B cell (primary cell): ENCODE data around the gene PCK2.

ENCODE experiments used
- EZH2 ChIP-seq: IDR thresholded peaks from 2 replicates; pipeline ENCODE4 v1.6.1; 2012; ENCODE audit warnings: borderline replicate concordance, low read depth, mild to moderate bottlenecking, moderate library complexity, low read length; ENCODE audit not compliant: insufficient read depth, poor library complexity, severe bottlenecking
- TF ChIP-seq, protein P1 (sequence below): fragments of 200-600 bp; IDR thresholded peaks from one replicate; pipeline ENCODE4 v1.8.0; 2022; ENCODE audit warnings: antibody characterized with exemption, mild to moderate bottlenecking

DNA sequence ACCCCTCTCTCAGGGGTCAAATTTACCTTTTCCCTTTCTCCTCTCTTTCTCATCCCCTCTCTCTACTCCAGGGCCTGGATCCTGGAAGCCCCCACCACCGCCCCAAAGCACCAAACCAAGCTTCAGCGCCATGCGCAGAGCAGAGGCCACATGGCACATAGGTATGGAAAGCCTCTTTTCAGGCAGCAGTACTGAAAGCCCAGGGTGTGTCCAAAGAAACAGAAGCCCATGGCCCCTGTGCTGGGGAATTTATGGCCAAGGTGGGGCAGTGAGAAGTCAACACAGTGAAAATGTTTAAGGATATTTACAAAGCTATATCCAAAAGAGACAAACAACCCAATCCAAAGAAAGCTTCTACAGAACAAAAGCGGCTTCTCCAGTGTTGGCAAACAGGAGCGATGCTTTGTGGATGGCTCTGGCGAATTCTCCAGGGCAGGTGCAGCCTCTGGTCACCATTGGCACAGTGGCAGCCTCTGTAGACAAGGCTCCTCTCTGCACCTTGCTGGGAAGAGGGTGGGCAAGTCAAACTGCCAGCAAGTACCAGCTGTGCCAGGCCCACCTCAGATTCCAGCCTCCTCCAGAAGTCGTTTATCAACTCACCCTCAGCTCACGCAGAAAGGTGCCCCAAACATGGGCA, 27.5 kb upstream of the PCK2 start:
- TF ChIP-seq, protein P1, sequence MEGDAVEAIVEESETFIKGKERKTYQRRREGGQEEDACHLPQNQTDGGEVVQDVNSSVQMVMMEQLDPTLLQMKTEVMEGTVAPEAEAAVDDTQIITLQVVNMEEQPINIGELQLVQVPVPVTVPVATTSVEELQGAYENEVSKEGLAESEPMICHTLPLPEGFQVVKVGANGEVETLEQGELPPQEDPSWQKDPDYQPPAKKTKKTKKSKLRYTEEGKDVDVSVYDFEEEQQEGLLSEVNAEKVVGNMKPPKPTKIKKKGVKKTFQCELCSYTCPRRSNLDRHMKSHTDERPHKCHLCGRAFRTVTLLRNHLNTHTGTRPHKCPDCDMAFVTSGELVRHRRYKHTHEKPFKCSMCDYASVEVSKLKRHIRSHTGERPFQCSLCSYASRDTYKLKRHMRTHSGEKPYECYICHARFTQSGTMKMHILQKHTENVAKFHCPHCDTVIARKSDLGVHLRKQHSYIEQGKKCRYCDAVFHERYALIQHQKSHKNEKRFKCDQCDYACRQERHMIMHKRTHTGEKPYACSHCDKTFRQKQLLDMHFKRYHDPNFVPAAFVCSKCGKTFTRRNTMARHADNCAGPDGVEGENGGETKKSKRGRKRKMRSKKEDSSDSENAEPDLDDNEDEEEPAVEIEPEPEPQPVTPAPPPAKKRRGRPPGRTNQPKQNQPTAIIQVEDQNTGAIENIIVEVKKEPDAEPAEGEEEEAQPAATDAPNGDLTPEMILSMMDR = no peak
- TF ChIP-seq EZH2 = no peak
